ENCODE results near the gene IL6.
"Not testable (repeated sequence)": the region's sequence is repeated elsewhere in the genome, so short reads cannot be mapped to it uniquely, and the experiment has no call there.

Gene IL6

GRCh38 chr7:22726907-22727713 is at the start of gene IL6:
TSS of gene IL6 (plus strand) at chr7:22727200. CDS start at chr7:22727263, 63 bp downstream.
- DNase-seq = peak; percentile 7 to 11

DNA sequence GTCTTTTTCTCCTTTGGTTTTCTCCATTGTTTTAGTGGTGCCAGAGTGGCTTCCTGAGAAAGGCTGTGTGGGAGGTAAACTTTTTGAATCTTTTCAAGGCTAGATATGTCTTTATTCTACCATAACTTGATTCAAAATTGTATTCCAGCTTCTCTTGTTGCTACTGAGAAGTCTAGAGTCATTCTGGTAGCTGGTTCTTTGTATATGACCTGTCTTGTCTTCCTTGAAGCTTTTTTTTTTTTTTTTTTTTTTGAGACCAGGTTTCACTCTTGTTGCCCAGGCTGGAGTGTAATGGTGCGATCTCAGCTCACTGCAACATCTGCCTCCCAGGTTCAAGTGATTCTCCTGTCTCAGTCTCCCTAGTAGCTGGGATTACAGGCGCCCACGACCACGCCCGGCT is 49.7 kb upstream of the IL6 start:
- DNase-seq = not testable (repeated sequence)

- DNase-seq = no peak
Observed at GRCh38 chr7:22677680-22678079, 49.3 kb upstream of the IL6 start.

DNA sequence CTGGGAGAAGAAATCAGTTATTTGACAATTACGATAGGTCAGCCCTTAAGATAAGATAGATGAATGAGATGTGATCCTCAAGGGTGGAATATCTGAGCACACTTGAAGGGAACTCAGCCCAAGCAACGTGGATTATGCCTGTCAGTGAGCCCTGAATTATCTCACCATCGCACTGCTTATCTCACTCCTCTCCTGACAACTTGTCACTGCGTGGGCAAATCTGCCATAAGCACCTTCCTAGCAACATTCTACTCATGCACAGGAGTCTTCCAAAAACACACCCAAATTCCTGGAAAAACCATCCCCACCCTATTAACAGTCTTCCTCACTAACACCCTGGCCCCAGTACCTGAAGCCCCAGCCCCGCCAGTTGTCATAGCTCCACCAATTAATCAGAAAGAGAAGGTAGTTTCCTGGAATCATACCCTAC is 46.5 kb upstream of the IL6 start:
- no peak for DNase-seq

DNA sequence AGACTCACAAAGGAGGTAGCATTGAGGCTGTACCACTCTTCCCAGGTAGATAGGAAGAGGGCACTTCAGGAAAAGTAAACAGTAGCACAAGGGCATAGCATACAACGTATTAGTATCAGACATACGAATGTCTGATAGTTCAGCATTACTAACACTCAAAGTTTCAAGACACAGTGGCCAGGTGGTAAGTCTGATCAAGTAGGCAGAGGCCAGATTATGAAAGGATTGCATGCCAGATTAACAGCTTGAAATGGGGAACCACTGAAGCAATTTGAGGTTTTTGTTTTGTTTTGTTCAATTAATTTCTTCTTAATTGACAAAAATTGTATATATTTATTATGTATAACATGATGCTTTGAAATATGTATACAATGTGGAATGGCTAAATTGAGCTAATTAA is 45.7 kb upstream of the IL6 start:
- DNase-seq = no peak

DNA sequence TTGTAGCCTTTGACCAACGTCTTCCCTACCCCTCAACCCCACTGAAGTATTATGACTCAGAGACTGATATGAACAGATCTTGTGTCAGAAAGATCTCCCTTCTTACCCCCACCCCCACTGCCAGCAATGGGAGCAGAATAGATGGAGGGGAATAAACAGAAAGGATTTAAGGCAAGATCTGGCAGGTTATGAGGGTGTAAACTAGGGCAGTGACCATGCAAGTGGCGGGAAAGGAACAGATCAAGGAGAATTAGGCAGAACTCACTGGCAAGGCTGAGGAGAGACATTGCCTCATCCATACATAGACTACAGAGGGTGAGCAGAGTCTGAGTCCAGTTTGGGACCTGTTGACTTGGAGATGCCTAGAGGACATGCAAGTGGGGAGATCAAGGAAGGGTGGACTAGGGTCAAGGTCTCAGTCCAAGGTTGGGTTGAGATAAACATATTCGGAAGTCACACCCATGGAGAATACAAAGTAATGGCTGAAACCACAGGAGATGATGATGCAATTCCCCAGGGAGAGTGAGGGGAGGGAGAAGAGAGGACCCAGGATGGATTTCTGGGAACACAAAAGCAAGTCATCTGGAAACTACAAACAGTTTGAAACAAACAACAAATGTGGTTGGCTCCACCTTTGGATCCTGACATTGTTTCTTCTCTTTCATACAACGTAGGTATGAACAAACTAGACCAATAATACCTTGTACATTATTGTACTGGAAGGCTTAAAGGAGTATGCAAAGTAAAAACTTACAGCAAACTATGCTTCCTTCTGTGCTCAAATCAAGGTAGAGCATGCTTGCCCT is 44.9 kb upstream of the IL6 start:
- DNase-seq = no peak

GRCh38 chr7:22683379-22683778 is 43.6 kb upstream of the IL6 start:
- no peak for DNase-seq

- DNase-seq = no peak
Observed at GRCh38 chr7:22686620-22687019, 40.4 kb upstream of the IL6 start.

DNA sequence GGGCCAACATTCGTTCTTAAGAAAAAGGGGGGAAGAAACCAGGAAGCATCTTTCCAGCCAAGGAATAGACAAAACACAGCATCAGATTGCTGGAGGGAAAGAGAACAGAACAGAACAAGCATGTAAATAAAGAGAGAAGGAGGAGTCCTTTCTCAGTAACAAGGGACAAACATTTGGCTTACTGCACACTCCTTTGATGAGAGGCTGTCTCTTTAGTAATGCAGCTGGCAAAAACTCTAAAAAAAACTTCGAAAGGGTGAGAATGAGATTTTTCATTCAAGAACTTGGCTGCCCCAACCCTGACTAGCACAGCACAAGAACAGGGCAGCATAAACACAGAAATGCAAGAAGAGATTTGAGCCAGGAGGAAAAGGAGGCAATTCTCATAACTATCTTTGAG is 38.9 kb upstream of the IL6 start:
- DNase-seq = no peak

DNA sequence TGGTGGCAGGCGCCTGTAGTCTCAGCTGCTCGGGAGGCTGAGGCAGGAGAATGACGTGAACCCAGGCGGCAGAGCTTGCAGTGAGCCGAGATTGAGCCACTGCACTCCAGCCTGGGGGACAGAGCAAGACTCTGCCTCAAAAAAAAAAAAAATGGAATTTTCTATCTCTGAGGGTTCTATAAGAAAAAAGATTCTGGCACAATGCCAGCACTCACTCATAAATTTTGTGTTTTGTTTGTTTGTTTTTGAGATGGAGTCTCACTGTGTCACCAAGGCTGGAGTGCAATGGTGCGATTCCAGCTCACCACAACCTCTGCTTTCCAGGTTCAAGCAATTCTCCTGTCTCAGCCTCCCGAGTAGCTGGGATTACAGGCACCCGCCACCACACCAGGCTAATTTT is 38.1 kb upstream of the IL6 start:
- DNase-seq = not testable (repeated sequence)

- no peak for DNase-seq
Observed at GRCh38 chr7:22694597-22695207, 32.3 kb upstream of the IL6 start.

GRCh38 chr7:22695476-22696132 is 31.4 kb upstream of the IL6 start:
- no peak for DNase-seq

DNA sequence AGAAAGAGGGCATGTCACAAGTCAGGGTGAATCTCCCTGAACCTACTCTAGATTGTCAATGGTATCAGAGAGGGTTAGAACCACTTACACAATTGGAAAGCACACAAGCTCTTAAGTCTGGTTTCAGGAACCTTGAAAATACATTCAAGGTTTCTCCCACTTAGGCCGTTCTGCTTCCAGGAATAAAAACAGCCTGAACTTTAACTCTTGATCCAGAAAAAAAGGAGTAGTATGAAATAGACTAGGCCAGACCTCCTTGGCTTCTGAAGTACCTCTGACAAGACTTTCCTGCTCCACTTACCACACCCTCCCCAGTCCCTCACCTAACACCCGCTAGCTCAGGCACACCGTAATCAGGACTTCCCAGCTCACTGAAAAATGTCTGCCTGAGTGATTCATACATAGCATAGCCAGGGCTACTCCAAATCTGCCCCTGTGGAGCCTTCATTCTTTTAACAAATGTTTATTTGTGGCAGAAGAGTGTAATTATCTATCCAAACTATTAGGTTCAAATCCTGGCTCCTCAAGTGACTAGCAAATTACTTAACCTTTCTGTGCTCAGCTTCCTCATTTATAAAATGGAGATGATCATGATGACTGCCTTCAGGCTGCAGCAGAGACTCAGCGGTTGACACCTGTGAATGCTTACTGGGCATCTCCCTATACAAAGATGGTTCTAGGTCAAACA is 30.3 kb upstream of the IL6 start:
- no peak for DNase-seq

- no peak for DNase-seq
Observed at GRCh38 chr7:22697322-22697859, 29.6 kb upstream of the IL6 start.

GRCh38 chr7:22697876-22698606 is 29.0 kb upstream of the IL6 start:
- no peak for DNase-seq

DNA sequence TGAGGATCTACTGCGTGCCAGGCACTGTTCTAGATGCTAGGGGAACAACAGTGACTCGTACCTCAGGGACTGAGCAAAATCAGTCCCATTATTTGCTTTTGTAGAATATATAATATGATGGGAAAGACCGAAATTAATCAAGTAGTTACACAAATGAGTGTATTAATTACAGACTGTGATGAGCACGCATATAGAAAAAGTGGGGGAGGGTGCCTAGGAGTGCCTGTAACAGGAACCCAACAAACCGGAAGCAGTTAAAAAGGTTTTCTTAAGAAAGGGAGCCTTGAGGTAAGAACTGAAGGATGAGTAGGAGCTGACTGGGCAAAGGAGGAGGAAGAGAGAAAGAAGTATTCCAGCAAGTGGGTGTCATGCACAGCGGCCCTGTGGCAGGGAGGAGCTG is 28.2 kb upstream of the IL6 start:
- no peak for DNase-seq

DNA sequence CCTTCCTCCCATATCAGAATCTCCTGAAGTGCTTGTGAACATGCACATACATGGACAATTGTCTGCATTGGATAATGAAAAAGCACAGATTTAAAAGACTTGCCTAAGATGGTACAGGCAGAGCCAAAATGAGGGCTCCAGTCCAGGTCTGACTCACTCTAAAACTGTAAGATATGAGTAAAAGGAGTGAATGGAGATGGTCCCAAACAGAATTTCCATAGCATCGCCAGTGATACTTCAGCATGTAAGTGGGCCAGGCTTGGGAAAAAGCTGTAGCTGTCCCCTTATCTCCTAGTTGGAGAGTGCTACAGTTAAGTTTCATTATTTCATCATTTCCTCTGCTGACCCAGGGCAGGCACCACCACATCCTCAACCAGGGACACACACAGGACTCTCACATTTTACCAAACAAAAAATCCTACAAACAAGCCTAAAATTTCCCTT is 26.4 kb upstream of the IL6 start:
- DNase-seq = no peak

DNA sequence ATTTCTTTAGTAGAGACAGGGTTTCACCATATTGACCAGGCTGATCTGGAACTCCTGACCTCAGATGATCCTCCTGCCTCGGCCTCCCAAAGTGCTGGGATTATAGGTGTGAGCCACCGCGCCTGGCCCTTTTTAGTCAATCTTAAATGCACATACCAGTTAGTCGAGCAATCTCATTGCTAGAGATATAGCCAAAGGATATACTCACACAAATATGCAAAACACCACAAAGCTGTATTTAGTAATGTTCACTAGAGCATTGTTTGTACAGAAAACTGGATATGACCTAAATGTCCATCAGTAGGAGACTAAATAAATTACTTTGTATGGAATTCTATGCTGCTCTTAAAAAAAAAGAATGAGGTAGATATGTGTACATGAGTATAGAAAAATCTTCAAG is 24.5 kb upstream of the IL6 start:
- no peak for DNase-seq

GRCh38 chr7:22703107-22703855 is 23.7 kb upstream of the IL6 start:
- not testable (repeated sequence) for DNase-seq

DNA sequence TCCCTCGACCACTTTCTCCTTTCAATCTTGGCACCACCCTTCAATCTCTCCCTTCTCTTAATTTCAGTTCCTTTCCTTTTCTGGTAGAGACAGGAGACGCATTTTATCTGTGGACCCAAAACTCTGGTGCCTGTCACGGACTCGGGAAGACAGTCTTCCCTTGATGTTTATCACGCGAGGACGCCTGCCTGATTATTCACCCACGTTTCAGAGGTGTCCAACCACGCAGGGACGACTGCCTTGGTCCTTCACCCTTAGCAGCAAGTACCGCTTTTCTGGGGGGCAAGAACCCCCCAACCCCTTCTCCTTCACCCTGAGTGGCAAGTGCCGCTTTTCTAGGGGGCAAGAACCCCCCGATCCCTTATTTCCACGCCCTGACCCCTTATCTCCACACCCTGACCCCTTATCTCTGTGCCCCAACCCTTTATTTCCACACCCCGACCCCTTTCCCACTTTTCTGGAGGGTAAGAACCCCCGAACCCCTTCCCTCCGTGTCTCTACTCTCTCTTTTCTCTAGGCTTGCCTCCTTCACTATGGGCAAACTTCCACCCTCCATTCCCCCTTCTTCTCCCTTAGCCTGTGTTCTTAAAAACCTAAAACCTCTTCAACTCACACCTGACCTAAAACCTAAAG is 22.9 kb upstream of the IL6 start:
- not testable (repeated sequence) for DNase-seq

Data from stimulated activated CD4-positive, alpha-beta T cell treated with anti-CD3 and anti-CD28 coated beads, Interleukin-4, amount 100 ng/mL, for 4 hours (primary cell).